Brain microvascular endothelial cell (primary cell): ENCODE data around the gene COX4I1.
A peak's percentile ranks its signal among the peaks of the same experiment; 100 is the strongest.

Experiments
- DNase-seq: peaks from one replicate; pipeline ENCODE4 v3.0.0-alpha.2; 2020
- H3K27ac ChIP-seq: fragments of 250-450 bp; sonication (Bioruptor Pico); 2 replicates; pipeline ENCODE4 v1.5.1; 2020; ENCODE audit warnings: mild to moderate bottlenecking, moderate library complexity
- H3K27me3 ChIP-seq: fragments of 250-450 bp; sonication (Bioruptor Pico); replicated peaks from 2 replicates; pipeline ENCODE4 v1.5.1; 2020; ENCODE audit warnings: mild to moderate bottlenecking
- H3K36me3 ChIP-seq: fragments of 250-450 bp; sonication (Bioruptor Pico); replicated peaks from 2 replicates; pipeline ENCODE4 v1.5.1; 2020; ENCODE audit warnings: mild to moderate bottlenecking
- H3K4me3 ChIP-seq: 2 replicates; pipeline ENCODE4 v1.5.1; 2011; ENCODE audit warnings: low read depth, mild to moderate bottlenecking, control low read depth, low read length, moderate library complexity
- in situ Hi-C: cut with HindIII; loops from 2 replicates; pipeline ENCODE4 v1.10.0; 2017; ENCODE audit warnings: low sequenced_read_pairs, low pct_ligation_motif_present
- TF ChIP-seq, protein P1 (sequence below): IDR thresholded peaks from 2 replicates; pipeline ENCODE4 v1.5.1; 2011; ENCODE audit warnings: low read depth, mild to moderate bottlenecking, moderate library complexity, low read length, control low read depth, inconsistent platforms; ENCODE audit errors: missing control alignments

COX4I1 gene

DNA sequence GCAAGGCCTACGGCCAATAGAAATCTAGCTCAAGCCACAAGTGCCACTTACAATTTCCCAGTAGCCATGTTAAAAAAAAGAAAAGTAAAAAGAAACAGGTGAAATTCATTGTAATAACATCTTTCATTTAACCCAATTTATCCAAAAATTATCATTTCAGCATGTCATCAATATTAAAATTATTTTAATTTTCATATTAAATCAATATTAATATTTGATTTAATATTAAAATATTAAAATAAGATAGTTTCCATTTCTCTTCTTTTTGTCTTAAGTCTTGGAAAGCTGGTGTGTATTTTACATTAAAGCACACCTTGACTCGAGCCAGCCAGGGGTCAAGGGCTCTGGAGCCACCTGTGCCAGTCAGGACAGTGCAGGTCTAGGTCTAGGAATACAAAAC lies 35.9 kb upstream of the COX4I1 start:
- no peaks in the 10 kb centered on the region for H3K27me3 ChIP-seq
- H3K36me3 ChIP-seq: no peaks in the 10 kb centered on the region
- in situ Hi-C loops: no loop called here
- no peak for DNase-seq
- H3K4me3 ChIP-seq: no peak overlapping the region
- TF ChIP-seq, protein P1, sequence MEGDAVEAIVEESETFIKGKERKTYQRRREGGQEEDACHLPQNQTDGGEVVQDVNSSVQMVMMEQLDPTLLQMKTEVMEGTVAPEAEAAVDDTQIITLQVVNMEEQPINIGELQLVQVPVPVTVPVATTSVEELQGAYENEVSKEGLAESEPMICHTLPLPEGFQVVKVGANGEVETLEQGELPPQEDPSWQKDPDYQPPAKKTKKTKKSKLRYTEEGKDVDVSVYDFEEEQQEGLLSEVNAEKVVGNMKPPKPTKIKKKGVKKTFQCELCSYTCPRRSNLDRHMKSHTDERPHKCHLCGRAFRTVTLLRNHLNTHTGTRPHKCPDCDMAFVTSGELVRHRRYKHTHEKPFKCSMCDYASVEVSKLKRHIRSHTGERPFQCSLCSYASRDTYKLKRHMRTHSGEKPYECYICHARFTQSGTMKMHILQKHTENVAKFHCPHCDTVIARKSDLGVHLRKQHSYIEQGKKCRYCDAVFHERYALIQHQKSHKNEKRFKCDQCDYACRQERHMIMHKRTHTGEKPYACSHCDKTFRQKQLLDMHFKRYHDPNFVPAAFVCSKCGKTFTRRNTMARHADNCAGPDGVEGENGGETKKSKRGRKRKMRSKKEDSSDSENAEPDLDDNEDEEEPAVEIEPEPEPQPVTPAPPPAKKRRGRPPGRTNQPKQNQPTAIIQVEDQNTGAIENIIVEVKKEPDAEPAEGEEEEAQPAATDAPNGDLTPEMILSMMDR: no peak
- H3K27ac ChIP-seq: no peak overlapping the region

DNA sequence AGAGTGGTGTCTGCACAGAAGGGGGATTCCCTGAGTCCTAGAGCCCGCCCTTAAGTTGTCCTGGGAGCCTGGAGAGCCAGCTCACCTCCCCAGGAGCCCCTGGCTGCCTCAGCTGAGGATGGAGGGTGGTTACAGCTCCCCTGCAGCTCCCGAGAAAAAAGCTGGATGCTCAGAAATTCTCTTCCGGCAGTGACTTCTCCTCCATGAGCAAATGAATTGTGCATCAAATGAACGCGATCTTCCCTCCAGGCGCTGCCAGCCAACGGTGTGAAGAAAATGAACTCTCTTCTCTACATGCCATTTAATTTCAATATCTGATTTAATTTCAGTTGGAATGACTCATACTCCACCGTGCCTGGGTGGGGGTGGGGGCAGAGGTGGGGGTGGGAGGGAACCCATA lies 34.3 kb upstream of the COX4I1 start:
- in situ Hi-C loops: no loop called here
- H3K36me3 ChIP-seq: no peaks in the 10 kb centered on the region
- H3K27me3 ChIP-seq: no peaks in the 10 kb centered on the region
- H3K27ac ChIP-seq: no peak overlapping the region
- no peak overlapping the region for H3K4me3 ChIP-seq
- DNase-seq: no peak
- TF ChIP-seq, protein P1: no peak

DNA sequence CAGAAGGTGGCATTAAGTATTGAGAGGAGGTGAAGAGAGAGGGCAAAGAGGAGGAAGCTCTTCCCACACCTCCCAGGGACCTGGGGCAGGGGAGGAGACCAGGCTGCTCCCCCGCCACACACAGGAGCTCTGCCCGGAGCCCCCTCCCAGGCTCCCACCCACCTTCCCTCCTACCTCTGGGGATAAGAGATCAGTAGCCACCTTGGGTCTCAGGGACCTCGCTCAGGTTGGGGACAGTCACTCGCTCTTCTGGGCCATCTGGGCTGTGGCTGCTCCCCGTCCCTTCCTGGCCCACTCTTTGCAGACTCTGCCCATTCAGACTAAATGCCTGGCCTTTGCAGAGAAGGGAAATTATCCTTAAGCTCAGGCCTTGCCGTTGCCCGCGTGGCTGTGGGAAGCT lies 33.7 kb upstream of the COX4I1 start:
- no peaks in the 10 kb centered on the region for H3K36me3 ChIP-seq
- TF ChIP-seq, protein P1: no peak

DNA sequence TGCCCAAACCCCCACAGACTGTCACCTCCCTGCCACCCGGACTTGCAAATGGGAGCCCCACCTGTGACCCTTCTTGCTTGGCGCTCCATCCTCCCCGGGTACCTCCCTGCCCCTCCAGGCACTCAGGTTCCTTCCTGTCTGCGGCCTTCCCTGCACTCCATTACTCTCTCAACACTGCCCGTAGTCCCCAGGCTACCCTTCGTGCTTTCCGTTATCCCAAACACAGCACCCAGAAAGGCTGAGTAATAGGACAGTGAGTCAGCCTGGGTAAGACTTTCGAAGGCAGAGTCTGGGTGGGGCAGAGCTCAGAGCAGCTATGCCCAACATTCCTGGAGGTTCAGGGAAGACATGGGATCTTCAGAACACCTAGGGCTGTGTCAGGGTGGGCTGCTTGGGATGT lies 32.0 kb upstream of the COX4I1 start:
- DNase-seq: peak; percentile 82
- H3K4me3 ChIP-seq: no peak overlapping the region
- no peaks in the 10 kb centered on the region for H3K36me3 ChIP-seq
- no peaks in the 10 kb centered on the region for H3K27me3 ChIP-seq
- in situ Hi-C loops: no loop called here
- TF ChIP-seq, protein P1: no peak
- H3K27ac ChIP-seq: peak overlapping the region; percentile 63

More for the DNA sequence above, 33.7 kb upstream of the COX4I1 start:
- Histone ChIP-seq H3K27ac (no peak overlapping the region), H3K27me3 (no peaks in the 10 kb centered on the region), H3K4me3 (no peak overlapping the region)
- DNase-seq: no peak
- in situ Hi-C loops: no loop called here

DNA sequence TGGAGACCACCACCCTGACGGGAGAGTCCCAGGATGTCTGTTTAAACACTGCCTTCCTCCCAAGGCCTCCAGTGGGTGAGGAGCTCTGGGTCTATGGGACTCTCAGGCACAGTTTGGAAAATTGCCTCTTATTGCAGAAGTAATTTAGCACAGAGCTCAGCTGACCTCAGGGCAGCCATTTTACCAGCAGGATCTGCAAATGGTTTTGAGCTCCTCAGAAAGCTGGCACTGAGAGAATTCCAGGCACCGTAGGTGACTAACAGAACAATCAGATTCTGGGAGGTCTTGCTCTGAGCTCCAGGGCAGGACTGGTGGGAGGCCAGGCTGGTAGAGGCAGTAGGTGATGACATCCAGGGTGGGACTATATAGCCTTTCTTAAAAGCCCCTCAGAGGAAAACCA lies 31.3 kb upstream of the COX4I1 start:
- in situ Hi-C loops: no loop called here
- no peak overlapping the region for H3K4me3 ChIP-seq
- H3K36me3 ChIP-seq: no peaks in the 10 kb centered on the region
- H3K27me3 ChIP-seq: no peaks in the 10 kb centered on the region
- TF ChIP-seq, protein P1: no peak
- no peak overlapping the region for H3K27ac ChIP-seq
- DNase-seq: no peak

DNA sequence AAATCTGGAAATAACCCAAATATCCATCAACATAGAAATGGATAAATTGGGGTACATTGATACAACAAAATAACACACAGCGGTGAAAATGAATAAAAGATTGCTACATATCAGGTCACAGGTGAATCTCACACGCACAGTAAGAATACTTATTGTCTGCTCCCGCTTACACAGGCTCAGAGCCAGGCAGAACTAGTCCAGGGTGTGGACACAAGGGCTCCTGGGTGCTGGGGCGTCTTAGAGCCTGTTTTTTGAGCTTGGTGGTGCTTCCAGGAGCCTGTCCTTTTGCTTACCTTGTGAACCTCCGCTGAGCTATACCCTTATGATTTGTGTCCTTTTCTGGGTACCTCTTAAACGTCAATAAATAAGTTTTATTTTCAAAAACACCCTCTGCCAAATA lies 28.8 kb upstream of the COX4I1 start:
- TF ChIP-seq, protein P1: no peak
- no peak overlapping the region for H3K27ac ChIP-seq
- no peaks in the 10 kb centered on the region for H3K27me3 ChIP-seq
- DNase-seq: no peak
- no peak overlapping the region for H3K4me3 ChIP-seq
- no peaks in the 10 kb centered on the region for H3K36me3 ChIP-seq
- in situ Hi-C loops: no loop called here
